HG03097 (cell line): Measurements from ENCODE around the gene GNRHR.
"Not testable (repeated sequence)": the region's sequence is repeated elsewhere in the genome, so short reads cannot be mapped to it uniquely, and the experiment has no call there.

Experiments used
- ATAC-seq: cut with Tn5 transposase; IDR thresholded peaks from one replicate; pipeline ENCODE4 v1.9.1; 2021; ENCODE audit not compliant: unreplicated experiment, low FRiP score

The GNRHR gene, protein sequence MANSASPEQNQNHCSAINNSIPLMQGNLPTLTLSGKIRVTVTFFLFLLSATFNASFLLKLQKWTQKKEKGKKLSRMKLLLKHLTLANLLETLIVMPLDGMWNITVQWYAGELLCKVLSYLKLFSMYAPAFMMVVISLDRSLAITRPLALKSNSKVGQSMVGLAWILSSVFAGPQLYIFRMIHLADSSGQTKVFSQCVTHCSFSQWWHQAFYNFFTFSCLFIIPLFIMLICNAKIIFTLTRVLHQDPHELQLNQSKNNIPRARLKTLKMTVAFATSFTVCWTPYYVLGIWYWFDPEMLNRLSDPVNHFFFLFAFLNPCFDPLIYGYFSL

DNA sequence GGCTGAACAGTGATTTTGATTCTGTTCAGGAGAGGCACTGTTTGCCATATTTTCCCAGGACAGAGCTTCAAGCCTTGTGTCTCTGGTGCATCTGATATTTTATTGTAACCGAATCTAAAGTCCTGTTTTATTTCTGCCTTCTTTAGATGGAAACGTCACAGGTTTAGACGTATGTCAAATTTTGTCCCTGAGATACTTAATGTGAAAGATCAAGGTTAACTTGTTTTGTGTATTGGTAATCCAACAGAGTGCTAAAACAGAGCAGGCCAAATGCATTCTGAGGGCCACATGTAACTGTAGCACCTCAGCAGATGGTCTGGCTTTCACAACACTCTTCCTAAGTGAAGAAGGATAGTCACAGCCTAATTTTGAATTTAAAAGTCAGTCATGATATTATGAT is at the start of gene GNRHR:
Gene GNRHR (minus strand): TSS at position 101 of the 400 bp plus-strand sequence. CDS start 53 bp downstream, at position 48.
- no peak for ATAC-seq

DNA sequence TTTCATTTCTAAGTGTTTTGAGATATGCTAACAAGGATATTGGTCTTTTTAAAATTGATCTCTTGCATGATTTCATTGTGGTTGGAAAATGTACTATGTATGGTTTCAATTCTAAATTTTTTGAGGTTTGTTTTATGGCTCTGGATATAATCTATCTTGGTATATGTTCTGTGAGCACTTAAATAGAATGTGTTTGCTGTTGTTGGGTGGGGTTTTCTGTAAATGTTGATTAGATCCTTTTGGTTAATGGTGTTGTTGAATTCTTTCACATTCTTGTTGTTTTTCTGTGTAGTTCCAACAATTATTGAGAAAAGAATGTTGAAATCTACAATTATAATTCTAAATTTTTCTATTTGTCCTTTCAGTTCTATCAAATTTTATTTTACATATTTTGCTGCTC is 42.6 kb upstream of the GNRHR start:
- no peak for ATAC-seq

DNA sequence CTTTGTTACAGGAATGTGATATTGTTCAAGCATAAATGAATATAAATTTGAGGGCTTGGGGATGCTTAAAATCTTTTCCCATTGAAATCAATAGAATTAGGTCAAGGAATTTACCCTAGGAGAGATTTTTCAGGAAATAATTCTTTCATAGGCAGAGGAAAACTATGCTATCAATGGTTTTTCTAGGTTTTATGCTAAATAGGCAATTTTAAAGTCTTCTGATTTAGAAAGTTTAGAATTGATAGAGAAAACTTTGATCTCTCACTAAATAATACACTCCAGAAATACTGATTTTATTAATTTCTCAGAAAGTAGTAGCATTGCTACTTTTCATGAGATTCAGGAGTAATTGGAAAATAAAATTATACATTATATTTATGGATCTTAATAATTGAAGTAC is 36.5 kb upstream of the GNRHR start:
- no peak for ATAC-seq

DNA sequence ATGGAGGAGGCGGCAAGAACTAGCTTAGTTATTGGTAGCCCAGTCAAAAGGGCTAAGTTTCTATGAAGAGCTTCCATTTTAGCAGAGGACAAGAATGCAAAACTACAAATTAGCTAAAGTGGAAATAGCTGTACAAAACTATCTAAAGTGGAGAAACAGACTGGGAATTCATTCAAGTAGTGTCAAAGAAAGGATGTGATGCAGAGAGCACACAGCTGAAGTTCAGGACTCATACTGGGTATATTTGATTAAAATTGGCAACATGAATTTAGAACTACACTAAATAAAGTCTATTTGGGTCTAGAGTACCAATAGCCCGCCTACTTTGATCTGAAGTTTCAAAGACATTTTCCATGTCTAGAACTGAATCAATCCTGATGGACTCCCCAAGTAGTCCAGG is 33.1 kb upstream of the GNRHR start:
- no peak for ATAC-seq

- no peak for ATAC-seq
Measured at GRCh38 chr4:67785528-67785927, 31.3 kb upstream of the GNRHR start.

- ATAC-seq, result no peak
Measured at GRCh38 chr4:67779631-67780030, 25.4 kb upstream of the GNRHR start.

GRCh38 chr4:67776746-67777145 is 22.6 kb upstream of the GNRHR start:
- no peak for ATAC-seq

DNA sequence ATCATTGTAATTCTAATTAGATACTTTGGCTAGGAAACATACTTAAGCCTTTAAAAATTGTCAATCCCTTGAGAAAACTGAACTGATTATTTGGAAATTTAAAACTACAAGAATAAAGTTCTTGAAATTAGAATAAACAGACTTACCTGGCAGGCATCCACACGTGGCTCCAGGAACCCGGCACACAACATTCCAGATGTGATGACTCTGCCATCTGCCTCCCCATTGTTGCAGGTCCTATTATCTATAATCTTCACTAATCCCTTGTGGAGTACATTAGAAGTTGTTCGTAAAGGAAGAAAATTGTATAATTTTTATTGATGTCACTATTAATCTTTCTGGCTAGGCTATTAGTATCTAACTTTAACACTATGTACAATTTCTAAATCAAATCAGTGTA is 16.2 kb upstream of the GNRHR start:
- no peak for ATAC-seq

DNA sequence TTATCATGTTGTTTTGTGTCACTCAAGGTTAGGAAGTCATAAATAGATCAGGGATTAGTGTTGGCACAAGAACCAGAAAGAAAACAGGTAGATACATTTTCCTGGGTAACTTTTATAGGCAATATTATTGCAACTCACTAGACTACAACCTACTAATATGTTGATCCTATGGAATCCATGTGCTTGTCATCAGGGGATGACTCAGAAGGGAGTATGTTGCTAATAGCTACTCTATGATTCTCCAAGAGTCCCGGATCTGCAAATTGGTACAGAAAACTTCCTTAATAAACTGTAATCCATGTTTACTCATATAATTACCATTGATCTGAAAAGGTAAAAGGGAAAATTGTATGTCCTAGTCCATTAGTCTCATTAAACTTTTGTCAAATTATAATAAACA is 11.7 kb upstream of the GNRHR start:
- ATAC-seq, result no peak

DNA sequence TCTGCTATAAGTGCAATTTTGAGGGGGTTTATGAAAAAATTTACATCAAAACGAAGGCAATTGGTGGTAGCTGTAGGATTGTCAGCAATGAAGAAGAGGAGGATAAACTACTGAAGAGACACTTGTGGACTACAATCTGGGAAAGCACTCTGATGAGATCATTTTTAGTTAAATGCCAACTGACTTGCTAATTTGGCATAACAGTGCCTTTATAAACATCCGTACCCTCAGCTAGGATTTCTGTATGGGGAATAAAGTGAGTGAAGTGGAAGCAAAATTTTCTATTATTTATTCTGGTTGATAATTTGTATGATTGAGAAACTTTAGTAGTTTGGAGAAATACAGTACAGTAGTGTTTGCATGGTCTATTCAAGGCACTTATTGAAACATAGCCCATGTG is 11.2 kb upstream of the GNRHR start:
- ATAC-seq, result no peak

DNA sequence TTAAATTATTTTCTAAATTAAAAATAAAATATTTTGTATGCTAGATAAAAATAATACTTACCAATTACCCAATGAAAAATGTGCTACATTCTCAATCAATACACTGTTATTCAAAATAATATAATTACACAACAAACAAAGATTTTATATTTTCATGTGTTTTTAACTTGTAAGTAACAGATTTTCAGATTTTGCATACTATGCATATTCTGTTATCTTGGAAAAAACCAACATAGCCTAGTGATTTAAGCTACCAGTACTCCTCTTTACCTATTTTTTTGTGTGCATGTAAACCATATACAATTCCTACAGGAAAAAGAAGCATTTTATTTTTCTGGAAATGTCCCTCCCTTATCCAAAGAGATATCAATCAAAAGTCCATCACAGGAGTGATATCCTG is 10.0 kb upstream of the GNRHR start:
- ATAC-seq, result no peak

DNA sequence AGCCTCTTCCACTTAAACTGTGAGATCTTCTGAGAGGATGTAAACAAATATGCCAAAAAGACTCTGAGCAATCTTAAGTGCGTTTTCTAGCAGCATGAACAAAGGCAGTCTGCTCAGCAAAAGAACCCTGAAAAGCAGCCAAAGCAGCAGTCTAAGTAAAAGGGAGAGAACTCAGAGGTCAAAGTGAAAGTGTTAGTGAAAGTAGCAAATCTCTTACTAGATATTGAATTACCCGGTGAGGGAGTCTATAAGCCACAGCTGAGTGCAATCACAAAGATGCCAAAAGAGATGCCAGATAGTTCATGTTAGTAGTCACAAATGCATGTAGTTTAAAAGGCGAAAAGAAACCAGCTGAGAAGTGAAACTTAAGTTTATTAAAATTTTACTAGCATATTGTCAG is 7.9 kb upstream of the GNRHR start:
- ATAC-seq, result peak; percentile 99

GRCh38 chr4:67756991-67757390 is 2.8 kb upstream of the GNRHR start:
- not testable (repeated sequence) for ATAC-seq

DNA sequence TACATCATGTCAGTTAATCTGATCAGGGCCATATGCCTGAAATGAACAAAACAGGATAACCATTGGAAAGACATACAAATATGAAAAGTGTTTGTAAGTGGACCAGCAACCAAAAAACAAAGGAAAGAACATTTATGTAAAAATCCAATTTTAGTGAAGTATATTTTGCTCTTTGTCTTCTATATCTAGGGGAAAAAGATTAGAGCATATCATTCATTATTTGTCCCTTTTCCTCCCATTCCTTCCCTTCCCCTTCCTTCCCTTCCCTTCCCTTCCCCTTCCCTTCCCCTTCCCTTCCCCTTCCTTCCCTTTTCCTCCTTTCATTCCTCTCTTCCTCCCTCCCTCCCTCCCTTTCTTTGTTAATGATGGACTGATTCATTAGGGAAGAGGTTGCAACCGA is 1.8 kb upstream of the GNRHR start:
- ATAC-seq, result no peak

GRCh38 chr4:67751260-67751659 is 2.9 kb downstream of the GNRHR start:
- no peak for ATAC-seq

- ATAC-seq, result no peak
Measured at GRCh38 chr4:67750691-67751090, 3.5 kb downstream of the GNRHR start.

- no peak for ATAC-seq
Measured at GRCh38 chr4:67749286-67749685, 4.9 kb downstream of the GNRHR start.

- ATAC-seq, result no peak
Measured at GRCh38 chr4:67746797-67747495, 7.2 kb downstream of the GNRHR start.

- no peak for ATAC-seq
Measured at GRCh38 chr4:67744561-67745283, 9.5 kb downstream of the GNRHR start.

DNA sequence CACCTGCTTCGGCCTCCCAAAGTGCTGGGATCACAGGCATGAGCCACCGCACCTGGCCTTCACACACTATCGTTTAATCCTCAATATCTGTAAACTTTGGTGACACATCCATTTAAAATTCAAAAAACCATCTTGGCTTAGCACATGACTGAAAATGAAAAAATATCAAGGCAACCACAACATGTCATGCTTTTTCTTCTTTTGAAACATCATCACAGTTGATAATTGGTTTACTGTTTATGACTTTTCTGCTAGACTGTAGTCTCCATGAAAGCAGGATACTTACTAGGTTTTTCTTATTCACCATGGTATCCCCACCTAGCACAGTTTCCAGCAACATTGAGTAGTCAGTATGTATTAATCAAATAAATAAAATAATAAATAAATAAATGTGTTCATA is 11.0 kb downstream of the GNRHR start:
- ATAC-seq, result no peak

DNA sequence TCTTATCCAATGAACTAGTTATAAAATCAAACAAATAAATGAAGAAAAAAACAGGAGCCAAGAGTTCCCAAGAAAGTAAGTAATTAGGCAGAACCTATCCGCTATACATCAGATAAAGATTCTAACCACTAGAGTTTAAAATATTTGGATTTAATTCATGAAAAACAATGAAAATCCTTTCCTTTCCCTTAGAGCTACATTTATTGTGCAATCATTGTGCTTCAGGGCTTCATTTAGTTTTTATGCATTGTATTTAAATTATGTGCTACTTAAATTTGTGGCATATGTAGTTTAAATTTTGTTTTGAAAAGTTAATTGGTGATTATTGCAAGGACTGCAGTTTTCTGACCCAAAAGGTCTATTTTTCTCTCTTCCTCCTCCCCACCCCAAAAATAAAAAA is 17.9 kb downstream of the GNRHR start:
- ATAC-seq, result no peak

GRCh38 chr4:67735325-67735724 is 18.9 kb downstream of the GNRHR start:
- ATAC-seq, result no peak
